A549 treated with RU486 at 1 μM for 4 hours (cell line): Measurements from ENCODE around the gene ARFRP1. TPM values are rescaled to one million over a fixed set of nuclear protein-coding genes. Genes with fewer than 3 reads are reported as not detected.

Experiments
- total RNA-seq: library from RNA; stranded (reverse); fragments of 200-300 nt; extraction: Qiagen RNA extraction; gene quantifications from 5 replicates; pipeline ENCODE4 v1.2.3, GENCODE V29; 2022; ENCODE audit warnings: low read depth

The ARFRP1 gene, protein sequence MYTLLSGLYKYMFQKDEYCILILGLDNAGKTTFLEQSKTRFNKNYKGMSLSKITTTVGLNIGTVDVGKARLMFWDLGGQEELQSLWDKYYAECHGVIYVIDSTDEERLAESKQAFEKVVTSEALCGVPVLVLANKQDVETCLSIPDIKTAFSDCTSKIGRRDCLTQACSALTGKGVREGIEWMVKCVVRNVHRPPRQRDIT
- total RNA-seq = 26.6 to 39.0 TPM (median 32.9 TPM) in 5 replicates

DNA sequence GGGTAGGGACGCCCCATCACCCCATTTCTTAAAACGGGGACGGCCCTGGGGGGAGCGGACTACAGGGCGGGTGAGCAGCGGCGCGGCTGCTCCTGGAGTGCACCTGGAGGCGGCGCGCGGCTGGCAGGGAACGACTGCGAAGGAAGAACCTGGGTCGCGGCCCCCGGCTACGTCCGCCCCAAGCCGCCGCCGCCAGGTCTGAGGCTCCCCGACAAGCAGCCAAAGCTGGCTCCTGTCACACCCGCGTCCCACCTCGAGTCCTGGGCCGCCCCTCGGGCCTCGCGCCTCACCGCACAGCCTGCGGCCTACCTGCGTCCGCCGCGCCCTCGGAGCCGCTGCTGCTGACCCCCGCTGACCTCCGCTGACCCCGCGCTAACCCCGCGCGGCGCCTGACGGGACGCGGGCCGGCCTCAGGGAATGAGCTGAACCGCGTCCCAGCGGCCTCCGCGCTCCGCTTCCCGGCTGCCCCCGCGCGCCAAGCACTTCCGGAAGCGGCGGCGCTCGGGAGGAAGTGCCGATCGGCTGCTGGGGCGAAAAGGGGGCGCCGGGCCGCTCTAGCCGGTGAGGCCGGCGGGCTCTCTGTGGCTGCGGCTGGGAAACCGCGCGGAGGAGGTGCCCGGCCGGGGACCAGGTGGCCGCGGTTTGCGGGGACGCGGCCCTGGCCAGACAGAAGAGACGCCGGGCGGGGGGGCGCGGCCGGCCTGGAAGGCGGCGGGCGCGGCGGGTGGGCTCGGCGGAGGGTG, at the start of gene ARFRP1, which contains the start of gene ZGPAT:
Gene ARFRP1 (minus strand): TSS at position 419 of the 743 bp plus-strand sequence. CDS start 885 bp downstream, outside the sequence.
Gene ZGPAT (plus strand): TSS at position 482 of the 743 bp plus-strand sequence. CDS start 542 bp downstream, outside the sequence.

DNA sequence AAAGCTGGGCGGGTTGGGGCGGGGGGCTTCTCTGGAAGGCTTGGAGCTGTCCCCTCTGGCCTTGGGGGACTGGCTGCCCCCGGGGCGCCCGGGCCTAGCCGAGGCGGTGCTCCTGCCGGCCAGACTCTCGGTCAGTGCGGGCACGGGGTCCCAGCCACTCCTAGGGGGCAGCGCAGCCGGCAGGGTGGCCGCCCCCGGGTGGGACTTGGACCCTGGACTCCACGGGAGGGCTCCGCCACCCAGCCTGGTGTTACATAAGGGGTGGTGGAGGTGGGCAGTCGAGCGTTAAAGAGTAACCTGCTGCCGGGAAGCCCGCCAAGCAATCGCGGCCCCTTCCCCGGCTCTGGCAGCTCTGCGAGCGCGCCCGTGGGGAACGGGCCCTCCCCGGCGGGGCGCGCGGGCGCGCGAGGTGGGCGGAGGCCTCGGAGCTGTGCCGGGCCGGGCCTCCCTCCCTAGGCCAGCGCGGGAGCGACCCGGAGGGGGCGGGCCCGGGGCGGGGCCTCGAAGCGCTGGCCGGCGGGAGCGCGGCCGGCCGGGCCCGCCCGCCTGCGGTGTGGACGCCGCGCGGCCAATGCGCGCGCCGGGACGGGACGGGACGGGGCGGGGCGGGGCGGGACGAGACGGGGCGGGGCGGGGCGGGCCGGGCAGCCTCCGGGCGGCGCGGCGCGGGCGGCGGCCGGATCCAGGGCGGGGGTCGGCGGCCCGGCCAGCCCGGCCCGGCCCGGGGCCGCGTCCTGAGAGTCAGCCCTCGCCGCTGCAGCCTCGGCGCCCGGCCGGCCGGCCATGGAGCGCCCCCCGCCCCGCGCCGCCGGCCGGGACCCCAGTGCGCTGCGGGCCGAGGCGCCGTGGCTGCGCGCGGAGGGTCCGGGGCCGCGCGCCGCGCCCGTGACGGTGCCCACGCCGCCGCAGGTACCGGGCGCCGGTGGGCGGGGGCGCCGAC, 31.6 kb upstream of the ARFRP1 start, which contains the start of gene SLC2A4RG:
Gene SLC2A4RG (plus strand): TSS at position 647 of the 940 bp plus-strand sequence. CDS start 137 bp downstream, at position 784.

DNA sequence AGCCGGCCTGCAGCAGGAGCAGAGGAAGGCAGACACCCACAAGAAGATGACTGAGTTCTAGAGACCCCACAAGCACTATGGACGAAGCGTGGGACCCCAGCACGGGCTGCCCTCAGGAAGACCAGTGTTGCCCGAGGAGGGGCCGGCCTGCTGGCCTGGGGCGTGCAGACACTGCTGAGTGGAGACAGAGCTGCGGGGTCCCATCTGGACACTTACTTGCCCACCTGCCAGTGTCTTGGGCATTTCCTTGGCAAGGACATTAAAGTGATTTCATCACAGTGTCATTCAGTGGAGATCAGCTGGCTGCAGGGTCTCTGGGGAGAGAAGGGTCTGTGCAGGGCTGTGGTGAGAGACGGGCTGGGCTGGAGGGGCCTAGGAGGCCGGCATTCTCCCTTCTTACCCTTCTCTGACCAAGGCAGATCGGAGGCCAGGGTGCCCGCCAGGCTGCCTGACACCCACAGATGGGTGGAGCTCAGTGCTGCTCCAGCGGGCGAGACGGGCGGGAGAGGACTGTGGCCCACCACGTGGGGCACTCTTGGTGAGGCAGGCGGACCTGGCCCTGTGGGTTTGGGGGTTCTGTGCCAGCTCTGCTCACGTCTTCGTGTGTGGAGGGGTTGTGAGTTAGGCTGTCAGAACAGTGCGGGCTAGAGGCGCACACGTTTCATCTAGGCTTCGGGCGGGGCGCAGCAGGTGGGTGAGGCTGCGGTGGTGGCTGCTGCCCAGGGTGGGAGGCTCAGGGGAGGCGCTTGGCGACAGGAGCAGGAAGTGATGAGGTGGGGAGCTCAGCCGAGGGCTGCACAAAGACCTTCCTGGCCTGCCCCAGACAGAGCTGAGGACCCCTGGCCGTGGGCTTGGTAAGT, 28.3 kb upstream of the ARFRP1 start, which contains the start of gene LIME1:
Gene LIME1 (plus strand): TSS at position 806 of the 860 bp plus-strand sequence. CDS start 886 bp downstream, outside the sequence.

DNA sequence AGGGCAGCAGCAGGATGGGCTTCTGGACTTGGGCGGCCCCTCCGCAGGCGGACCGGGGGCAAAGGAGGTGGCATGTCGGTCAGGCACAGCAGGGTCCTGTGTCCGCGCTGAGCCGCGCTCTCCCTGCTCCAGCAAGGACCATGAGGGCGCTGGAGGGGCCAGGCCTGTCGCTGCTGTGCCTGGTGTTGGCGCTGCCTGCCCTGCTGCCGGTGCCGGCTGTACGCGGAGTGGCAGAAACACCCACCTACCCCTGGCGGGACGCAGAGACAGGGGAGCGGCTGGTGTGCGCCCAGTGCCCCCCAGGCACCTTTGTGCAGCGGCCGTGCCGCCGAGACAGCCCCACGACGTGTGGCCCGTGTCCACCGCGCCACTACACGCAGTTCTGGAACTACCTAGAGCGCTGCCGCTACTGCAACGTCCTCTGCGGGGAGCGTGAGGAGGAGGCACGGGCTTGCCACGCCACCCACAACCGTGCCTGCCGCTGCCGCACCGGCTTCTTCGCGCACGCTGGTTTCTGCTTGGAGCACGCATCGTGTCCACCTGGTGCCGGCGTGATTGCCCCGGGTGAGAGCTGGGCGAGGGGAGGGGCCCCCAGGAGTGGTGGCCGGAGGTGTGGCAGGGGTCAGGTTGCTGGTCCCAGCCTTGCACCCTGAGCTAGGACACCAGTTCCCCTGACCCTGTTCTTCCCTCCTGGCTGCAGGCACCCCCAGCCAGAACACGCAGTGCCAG, 11.0 kb downstream of the ARFRP1 start, which contains the start of gene TNFRSF6B:
Gene TNFRSF6B (plus strand): TSS at position 25 of the 729 bp plus-strand sequence. CDS start 116 bp downstream, at position 141.

DNA sequence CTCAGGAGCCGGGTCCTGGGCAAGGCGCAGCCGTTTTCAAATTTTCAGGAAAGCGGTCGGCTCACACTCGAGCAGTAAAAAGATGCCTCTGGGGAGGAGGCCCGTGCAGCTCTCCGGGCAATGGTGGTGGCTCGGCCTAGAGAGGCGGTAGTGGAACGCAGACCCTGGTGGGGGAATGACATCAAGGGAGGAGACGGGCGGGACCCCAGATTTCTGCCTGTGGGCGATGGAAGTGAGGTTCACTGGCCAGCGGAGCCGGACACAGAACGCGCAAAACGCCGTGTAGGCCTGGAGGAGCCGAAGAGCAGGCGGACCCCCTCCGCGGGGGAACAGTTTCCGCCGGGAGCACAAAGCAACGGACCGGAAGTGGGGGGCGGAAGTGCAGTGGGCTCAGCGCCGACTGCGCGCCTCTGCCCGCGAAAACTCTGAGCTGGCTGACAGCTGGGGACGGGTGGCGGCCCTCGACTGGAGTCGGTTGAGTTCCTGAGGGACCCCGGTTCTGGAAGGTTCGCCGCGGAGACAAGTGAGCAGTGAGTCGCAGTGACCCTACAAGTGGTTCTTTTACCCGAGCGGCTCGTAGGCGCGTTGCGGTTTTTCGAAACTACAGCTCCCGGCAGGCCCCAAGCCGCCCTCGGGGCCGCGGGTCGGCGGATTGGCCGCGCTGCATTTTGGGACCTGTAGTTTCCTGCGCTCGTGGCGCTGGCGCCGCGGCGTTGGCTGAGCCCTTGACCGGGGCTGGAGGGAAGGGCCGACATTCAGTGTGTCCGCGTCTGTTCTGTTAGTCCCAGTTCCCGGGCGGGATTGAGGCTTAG, 49.6 kb downstream of the ARFRP1 start, which contains the start of gene RTEL1:
Gene RTEL1 (plus strand): TSS at position 376 of the 812 bp plus-strand sequence. CDS start 1,091 bp downstream, outside the sequence.

DNA sequence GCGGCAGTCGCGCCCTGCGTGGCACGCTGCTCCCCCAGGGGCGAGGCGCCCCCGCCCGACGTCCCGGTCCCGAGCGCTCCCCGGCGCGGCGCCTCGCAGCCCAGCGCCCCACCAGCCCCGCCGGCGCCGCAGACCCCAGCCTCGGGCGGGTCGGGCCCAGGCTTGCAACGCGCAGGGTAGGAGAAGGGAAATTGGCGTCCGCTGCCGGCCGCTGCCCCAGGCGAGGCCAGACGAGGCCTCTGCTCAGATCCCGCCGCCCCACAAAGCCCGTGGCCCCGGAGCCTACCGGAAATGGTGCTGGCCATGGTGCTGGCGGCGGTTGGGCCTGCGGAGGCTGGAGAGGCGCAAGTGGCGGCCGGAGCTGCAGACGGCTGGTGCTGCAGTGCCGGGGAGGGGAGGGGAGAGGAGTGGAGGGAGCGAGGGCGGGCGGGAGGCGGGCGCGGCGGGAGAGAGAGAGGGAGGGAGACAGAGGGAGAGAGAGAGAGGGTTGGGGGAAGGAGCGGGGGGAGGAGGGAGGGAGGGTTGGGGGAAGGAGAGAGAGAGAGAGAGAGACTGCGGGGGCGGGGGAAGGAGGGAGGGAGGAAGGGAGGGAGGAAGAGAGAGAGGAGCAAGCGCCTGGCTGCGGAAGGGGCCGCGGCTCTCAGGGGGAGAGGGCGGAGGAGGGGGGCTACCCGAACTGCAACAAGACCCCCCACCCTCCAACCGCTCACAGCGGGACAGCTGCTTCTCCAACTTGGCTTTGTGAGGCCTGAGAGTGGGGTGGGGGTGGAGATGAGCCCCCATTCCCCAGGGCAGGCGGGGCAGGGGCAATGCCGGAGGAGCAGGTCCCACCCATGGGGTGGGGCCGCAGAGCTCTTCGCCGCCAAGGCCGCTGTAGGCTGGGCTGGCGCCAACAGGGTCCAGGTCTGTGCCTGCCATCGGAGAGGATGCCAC, 54.5 kb downstream of the ARFRP1 start, which contains the start of gene STMN3:
Gene STMN3 (minus strand): TSS at position 384 of the 933 bp plus-strand sequence. CDS start 79 bp downstream, at position 305.

Other genes with a start within 250 kb of the ARFRP1 start
- 0.49 to 1.3 TPM (median 0.60 TPM) in 5 replicates for gene KCNQ2, start 235.3 kb downstream of the ARFRP1 start, total RNA-seq
- 134 to 157 TPM (median 155 TPM) in 5 replicates for gene EEF1A2, start 208.9 kb downstream of the ARFRP1 start, total RNA-seq
- gene PPDPF, start 187.2 kb downstream of the ARFRP1 start, total RNA-seq = 281 to 345 TPM (median 335 TPM) in 5 replicates
- gene PTK6, start 170.6 kb downstream of the ARFRP1 start, total RNA-seq = 1.8 to 3.3 TPM (median 2.4 TPM) in 5 replicates
- gene SRMS, start 160.2 kb downstream of the ARFRP1 start, total RNA-seq = not detected in 5 replicates
- gene FNDC11, start 153.8 kb downstream of the ARFRP1 start, total RNA-seq = 0.18 to 0.29 TPM (median 0.22 TPM) in 4 of 5 replicates, not detected in the other
- 6.6 to 10.8 TPM (median 9.3 TPM) in 5 replicates for gene HELZ2, start 133.7 kb downstream of the ARFRP1 start, total RNA-seq
- gene GMEB2, start 80.9 kb downstream of the ARFRP1 start, total RNA-seq = 8.0 to 10.7 TPM (median 9.8 TPM) in 5 replicates
- gene STMN3, start 54.6 kb downstream of the ARFRP1 start, total RNA-seq = 6.7 to 10.3 TPM (median 9.8 TPM) in 5 replicates
- 3.7 to 7.4 TPM (median 5.8 TPM) in 5 replicates for gene RTEL1, start 49.7 kb downstream of the ARFRP1 start, total RNA-seq
- gene TNFRSF6B, start 11.3 kb downstream of the ARFRP1 start, total RNA-seq = 0.46 to 1.2 TPM (median 0.60 TPM) in 5 replicates
- gene ZGPAT, start 63 bp upstream of the ARFRP1 start, total RNA-seq = 18.7 to 27.3 TPM (median 26.3 TPM) in 5 replicates
- gene LIME1, start 28.7 kb upstream of the ARFRP1 start, total RNA-seq = 3.3 to 10.2 TPM (median 8.5 TPM) in 5 replicates
- 57.0 to 107 TPM (median 91.7 TPM) in 5 replicates for gene SLC2A4RG, start 31.8 kb upstream of the ARFRP1 start, total RNA-seq
- gene ZBTB46, start 123.3 kb upstream of the ARFRP1 start, total RNA-seq = 0.46 to 0.96 TPM (median 0.71 TPM) in 5 replicates
- gene ABHD16B, start 153.5 kb upstream of the ARFRP1 start, total RNA-seq = not detected in 5 replicates
- 119 to 131 TPM (median 126 TPM) in 5 replicates for gene TPD52L2, start 157.3 kb upstream of the ARFRP1 start, total RNA-seq
- gene DNAJC5, start 187.2 kb upstream of the ARFRP1 start, total RNA-seq = 23.4 to 32.0 TPM (median 28.7 TPM) in 5 replicates
- gene UCKL1, start 248.4 kb upstream of the ARFRP1 start, total RNA-seq = 20.4 to 34.1 TPM (median 29.5 TPM) in 5 replicates